ENCODE data around the gene IDE.
A peak's percentile ranks its signal among the peaks of the same experiment; 100 is the strongest.
"Not testable (repeated sequence)": the region's sequence is repeated elsewhere in the genome, so short reads cannot be mapped to it uniquely, and the experiment has no call there.

IDE gene

GRCh38 chr10:92490387-92490786 lies 83.5 kb downstream of the IDE start:
- no peak for DNase-seq

GRCh38 chr10:92486637-92487036 lies 87.3 kb downstream of the IDE start:
- no peak for DNase-seq

GRCh38 chr10:92483539-92483938 lies 90.4 kb downstream of the IDE start:
- DNase-seq: no peak

GRCh38 chr10:92480413-92480812 lies 93.5 kb downstream of the IDE start:
- DNase-seq: no peak

DNA sequence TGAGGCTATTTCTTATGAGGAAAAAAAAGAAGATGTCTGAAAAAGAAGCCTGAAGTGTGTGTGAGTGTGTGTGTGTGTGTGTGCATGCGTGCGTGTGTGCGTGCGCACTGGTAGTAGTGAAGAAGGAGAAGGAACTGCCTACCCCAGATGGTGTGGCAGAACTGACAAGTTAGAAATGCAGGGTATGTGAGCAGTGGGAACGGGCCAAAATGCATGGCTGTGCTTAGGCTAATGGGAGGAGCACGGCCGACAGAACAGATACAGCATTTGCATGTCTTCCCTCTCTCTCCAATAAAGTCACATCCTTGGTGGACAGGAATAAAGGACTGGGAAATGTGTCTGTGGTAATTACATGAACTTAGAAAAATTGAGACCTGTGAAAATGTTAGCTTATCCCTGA lies 94.3 kb downstream of the IDE start:
- no peak for DNase-seq

DNA sequence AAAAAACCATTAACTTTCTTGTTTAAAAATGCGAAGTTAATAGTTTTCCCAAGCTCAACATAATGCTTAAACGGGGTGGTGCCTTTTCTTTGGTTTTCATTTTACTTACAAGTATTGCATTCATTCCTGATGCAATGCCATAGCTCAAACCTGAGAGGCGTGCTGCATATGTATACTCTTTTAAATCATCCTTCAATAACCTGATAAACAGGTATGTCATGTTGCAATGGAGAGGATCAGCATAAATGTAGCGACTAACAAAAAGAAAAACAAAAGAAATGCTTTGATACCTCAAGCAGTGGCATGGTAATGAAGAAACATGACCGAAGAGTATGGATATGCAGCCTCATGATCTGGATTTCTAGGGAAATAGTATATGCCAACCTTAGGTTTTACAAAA lies 95.4 kb downstream of the IDE start:
- DNase-seq: no peak

- no peak for DNase-seq
These were observed 98.5 kb downstream of the IDE start for GRCh38 chr10:92475357-92475868.

DNA sequence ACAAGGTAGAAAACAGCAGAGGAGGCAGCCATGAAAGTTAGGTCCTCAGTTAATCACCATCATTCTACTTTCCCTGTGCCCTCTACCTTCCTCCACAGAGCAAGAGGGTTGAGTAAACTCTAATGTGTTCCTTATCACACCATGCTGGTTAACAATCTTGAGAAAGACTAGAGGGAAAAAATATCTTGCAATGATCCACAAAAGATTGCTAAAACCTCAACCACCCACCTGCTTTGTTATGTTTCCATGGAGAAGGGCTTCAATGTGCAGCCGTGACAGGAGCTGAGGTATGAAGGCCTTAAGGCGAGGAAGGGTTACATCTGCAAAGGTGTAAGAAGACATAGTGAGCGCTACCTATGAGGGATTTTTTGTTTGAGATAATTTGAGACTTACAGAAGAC lies 103.9 kb downstream of the IDE start:
- no peak for DNase-seq

DNA sequence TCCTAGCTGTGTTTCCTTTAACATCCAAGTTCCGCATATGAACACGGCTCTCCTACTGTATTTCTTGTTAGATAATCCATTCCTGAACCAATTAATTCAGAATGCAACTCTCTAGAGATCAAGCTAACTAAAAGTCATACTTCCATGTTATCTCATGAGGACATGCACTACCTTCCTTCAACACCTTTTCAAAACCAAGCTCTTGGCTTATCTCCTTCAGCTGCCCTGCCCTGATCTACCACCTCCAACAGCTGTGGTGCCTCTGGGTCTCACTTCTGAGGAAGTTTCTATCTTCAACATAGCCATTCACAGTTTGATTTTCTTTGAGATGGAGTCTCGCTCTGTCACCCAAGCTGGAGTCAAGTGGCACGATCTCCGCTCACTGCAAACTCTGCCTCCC lies 109.5 kb downstream of the IDE start:
- DNase-seq: no peak

DNA sequence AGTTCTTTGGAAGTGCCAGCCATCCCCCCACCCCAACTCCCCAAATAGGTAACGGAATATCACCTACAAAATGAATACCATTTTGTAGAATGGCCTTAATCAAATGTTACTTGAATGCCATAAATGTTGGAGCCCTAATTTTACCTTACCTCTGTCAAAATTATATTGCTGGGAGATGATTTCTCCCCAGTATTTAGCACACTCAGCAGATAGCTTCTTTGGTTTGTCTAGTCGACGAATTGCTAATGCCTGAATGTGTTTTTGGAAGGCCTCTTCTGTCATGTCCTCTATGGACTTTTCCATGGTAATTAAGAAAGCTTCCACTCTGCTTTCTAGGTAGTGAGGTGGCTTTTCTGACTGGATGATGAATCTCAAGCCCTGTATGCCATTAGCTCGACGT lies 110.3 kb downstream of the IDE start:
- DNase-seq: no peak

GRCh38 chr10:92454955-92455354 lies 118.9 kb downstream of the IDE start:
- not testable (repeated sequence) for DNase-seq

GRCh38 chr10:92452313-92452712 lies 121.6 kb downstream of the IDE start:
- no peak for DNase-seq

GRCh38 chr10:92451431-92451830 lies 122.5 kb downstream of the IDE start:
- DNase-seq: no peak

DNA sequence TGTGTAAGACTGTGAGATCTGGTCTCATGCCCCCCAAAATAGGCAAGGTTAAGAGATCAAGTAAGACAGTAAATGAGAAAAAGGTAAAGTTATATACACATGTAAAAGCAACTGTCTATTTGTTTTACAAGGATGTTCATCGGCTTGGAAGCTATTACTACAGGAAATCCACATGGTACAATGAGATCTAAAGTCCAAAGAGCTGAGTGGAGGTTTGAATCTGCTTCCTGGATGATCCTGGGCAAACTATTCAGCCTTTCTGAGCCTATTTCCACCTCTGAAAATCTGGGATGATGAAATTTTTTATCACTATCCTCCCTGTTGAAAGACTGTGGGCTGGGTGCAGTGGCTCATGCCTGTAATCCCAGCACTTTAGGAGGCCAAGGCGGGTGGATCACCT lies 123.0 kb downstream of the IDE start:
- DNase-seq: no peak

GRCh38 chr10:92440578-92440977 lies 133.3 kb downstream of the IDE start:
- DNase-seq: no peak

GRCh38 chr10:92438220-92438619 lies 135.7 kb downstream of the IDE start:
- no peak for DNase-seq

DNA sequence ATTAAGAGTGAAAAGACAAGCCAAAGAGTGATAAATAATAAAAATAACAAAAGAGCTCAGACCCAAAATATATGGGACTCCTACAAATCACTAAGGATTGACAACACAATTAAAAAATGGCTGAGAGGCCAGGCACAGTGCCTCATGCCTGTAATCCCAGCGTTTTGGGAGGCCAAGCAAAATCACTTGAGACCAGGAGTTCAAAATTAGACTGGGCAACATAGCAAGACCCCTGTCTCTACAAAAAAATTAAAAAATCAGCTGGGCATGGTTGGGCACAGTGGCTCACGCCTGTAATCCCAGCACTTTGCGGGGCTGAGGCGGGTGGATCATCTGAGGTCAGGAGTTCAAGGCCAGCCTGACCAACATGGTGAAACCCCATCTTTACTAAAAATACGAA lies 137.3 kb downstream of the IDE start:
- no peak for DNase-seq

DNA sequence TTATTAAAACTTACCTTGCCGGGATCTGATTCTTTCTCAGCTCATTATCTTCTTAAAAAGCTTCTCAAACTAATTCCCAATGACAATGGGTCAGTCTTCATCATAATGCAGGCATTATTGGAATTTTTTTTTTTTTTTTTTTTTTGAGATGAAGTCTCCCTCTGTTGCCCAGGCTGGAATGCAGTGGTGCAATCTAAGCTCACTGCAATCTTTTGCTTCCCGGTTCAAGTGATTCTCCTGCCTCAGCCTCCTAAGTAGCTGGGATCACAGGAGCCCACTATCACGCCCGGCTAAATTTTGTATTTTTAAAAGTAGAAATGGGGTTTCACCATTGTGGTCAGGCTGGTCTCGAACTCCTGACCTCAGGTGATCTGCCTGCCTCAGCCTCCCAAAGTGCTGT lies 137.8 kb downstream of the IDE start:
- not testable (repeated sequence) for DNase-seq

DNA sequence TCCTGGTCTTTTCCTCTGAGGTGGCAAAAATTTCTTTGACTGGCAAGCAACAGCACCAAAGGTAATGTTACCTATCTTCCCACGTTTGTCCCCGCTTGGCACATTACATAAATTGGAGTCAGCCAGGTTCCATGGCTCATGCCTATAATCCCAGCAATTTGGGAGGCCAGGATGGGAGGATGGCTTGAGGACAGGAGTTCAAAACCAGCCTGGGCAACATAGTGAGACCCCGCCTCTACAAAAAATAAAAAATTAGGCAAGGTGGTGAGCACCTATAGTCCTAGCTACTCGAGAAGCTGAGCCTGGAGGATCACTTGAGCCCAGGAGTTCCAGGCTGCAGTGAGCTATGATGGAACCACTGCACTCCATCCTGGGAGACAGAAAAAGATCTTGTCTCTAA lies 139.5 kb downstream of the IDE start:
- DNase-seq: no peak

DNA sequence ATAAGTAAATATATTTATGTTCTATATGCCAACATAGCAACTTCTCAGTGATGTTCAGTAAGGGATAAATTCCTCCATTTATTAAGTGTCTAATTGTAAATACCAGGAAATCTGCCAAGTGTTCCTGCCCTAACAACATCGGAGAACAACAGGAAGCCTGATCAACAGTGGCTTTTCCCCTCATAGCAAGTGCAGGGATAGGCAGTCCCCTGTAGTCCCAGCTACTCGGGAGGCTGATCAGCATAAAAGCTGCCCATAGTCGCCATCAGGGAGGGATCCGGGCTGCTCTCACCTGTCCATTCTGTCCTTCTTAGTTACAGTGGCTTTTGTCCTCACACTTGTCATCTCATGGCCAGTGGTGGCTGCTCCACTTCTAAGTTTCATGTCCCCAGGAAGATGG lies 141.3 kb downstream of the IDE start:
- DNase-seq: no peak

GRCh38 chr10:92430103-92430502 lies 143.8 kb downstream of the IDE start:
- no peak for DNase-seq

DNA sequence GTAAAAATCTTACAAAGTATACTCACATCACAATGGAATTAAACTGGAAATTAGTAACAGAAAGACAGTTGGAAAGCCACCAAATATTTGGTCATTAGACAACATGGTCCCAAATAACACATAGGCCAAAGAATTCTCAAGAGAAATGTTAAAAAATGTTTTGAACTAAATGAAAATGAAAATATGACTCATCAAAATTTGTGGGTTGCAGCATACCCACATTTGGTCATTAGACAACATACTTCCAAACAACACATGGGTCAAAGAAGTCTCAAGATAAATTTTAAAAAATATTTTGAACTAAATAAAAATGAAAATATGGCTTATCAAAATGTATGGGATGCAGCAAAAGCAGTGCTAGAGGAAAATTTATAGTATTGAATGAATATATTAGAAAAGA lies 152.3 kb downstream of the IDE start:
- no peak for DNase-seq

DNA sequence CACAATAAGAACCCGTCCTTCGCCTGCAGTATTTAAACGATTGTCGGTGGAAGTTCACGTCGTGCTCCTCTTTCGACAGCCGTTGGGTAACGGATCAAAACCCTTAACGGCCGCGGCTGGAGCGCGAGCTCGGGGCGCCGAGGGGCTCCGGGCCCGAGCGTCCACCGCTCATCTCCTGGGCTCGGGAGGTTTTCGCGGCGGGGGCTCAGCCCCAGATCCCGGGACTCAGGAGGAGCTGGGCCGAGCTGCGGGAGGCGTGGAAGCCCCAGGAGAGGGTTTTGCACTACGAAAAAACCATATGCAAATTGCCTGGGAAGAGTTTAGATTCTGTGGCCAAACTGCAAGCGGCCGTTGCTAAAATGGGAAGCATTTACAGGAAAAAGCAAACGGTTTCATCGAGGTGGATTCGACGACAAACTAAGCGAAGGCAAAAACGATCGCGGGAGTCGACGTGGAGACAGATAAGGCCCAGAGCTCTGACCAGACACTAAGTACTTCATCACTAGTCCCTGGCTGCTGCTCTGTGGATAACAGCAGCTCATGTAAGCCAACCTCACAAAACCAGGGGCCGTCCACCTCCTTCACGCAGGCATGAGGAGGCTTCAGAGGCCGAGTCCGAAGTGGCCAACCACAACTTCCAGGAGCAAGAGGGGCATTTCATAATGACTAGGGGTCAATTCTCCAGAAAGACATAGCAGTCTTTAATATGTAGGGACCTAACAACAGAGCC lies 153.2 kb downstream of the IDE start:
- DNase-seq: no peak

GRCh38 chr10:92419740-92420545 lies 153.9 kb downstream of the IDE start:
- peak in 2 of 14 donors; percentile 3 to 18 for DNase-seq
